WTC11 (cell line): ENCODE measurements around the gene DGCR8. TPM values are rescaled to one million over a fixed set of nuclear protein-coding genes. Genes with fewer than 3 reads are reported as not detected.

Experiments used
- ATAC-seq: fragments of 200-7000 bp; cut with Tn5 transposase; 2 replicates; pipeline ENCODE4 v1.10.0; 2021; ENCODE audit warnings: mild to moderate bottlenecking, moderate library complexity
- CTCF ChIA-PET: fragments of 300-600 bp; sonication (Branson Sonifier 250); formaldehyde crosslinking; loops from one replicate; lab custom pipeline; 2021; ENCODE audit warnings: antibody characterized with exemption; lab: Charles Lee
- POLR2A ChIA-PET: fragments of 350-600 bp; sonication (Branson Sonifier 250); formaldehyde crosslinking; loops from one replicate; lab custom pipeline; 2021; ENCODE audit warnings: antibody characterized with exemption; lab: Charles Lee
- DNase-seq: peaks from one replicate; pipeline ENCODE4 v3.0.0; 2021; ENCODE audit warnings: low spot score
- H3K27ac Mint-ChIP-seq: 2 replicates; pipeline ENCODE4 v1.8.0; 2021; ENCODE audit warnings: mixed read lengths
- H3K27me3 Mint-ChIP-seq: 2 replicates; pipeline ENCODE4 v1.8.0; 2021; ENCODE audit warnings: low read depth, mild to moderate bottlenecking, moderate library complexity, mixed read lengths
- H3K36me3 Mint-ChIP-seq: 2 replicates; pipeline ENCODE4 v1.8.0; 2021; ENCODE audit warnings: mixed read lengths
- H3K4me1 Mint-ChIP-seq: 2 replicates; pipeline ENCODE4 v1.8.0; 2022; ENCODE audit warnings: mixed read lengths
- H3K4me3 Mint-ChIP-seq: 2 replicates; pipeline ENCODE4 v1.8.0; 2021; ENCODE audit warnings: mild to moderate bottlenecking, moderate library complexity, mixed read lengths
- H3K9me3 Mint-ChIP-seq: 2 replicates; pipeline ENCODE4 v1.8.0; 2021; ENCODE audit warnings: mixed read lengths
- CBFB ChIP-seq: sonication (generic); formaldehyde crosslinking; IDR thresholded peaks from 2 replicates; pipeline ENCODE4 v1.8.1; 2022; ENCODE audit warnings: mild to moderate bottlenecking, low read depth, missing genetic modification reagents
- CDX4 ChIP-seq: fragments of 250-450 bp; sonication (Bioruptor Pico); IDR thresholded peaks from 2 replicates; pipeline ENCODE4 v1.9.0; 2021; ENCODE audit warnings: moderate library complexity, mild to moderate bottlenecking, inconsistent platforms, borderline replicate concordance
- EMX1 ChIP-seq: fragments of 250-450 bp; sonication (Bioruptor Pico); IDR thresholded peaks from 2 replicates; pipeline ENCODE4 v1.8.0; 2021; ENCODE audit warnings: mild to moderate bottlenecking
- FOXK1 ChIP-seq: sonication (generic); formaldehyde crosslinking; IDR thresholded peaks from 2 replicates; pipeline ENCODE4 v1.8.0; 2022; ENCODE audit warnings: mild to moderate bottlenecking, moderate library complexity, missing genetic modification reagents
- GTF2I ChIP-seq: fragments of 250-450 bp; sonication (Bioruptor Pico); conservative IDR thresholded peaks from 2 replicates; pipeline ENCODE4 v1.4.0; 2021; ENCODE audit warnings: mild to moderate bottlenecking
- IRF2 ChIP-seq: sonication (generic); formaldehyde crosslinking; IDR thresholded peaks from 2 replicates; pipeline ENCODE4 v1.8.0; 2022; ENCODE audit warnings: low read depth, missing genetic modification reagents, borderline replicate concordance
- KAT7 ChIP-seq: sonication (generic); formaldehyde crosslinking; IDR thresholded peaks from 2 replicates; pipeline ENCODE4 v1.8.1; 2023; ENCODE audit warnings: missing genetic modification reagents, mild to moderate bottlenecking, borderline replicate concordance
- MLX ChIP-seq: sonication (generic); formaldehyde crosslinking; IDR thresholded peaks from 2 replicates; pipeline ENCODE4 v1.8.1; 2023; ENCODE audit warnings: mild to moderate bottlenecking, missing genetic modification reagents, moderate library complexity
- NFE2L1 ChIP-seq: sonication (generic); formaldehyde crosslinking; IDR thresholded peaks from 2 replicates; pipeline ENCODE4 v1.8.1; 2023; ENCODE audit warnings: missing genetic modification reagents
- RELA ChIP-seq: sonication (generic); formaldehyde crosslinking; IDR thresholded peaks from 2 replicates; pipeline ENCODE4 v1.8.1; 2022; ENCODE audit warnings: missing genetic modification reagents, mild to moderate bottlenecking, borderline replicate concordance
- STAT6 ChIP-seq: sonication (generic); formaldehyde crosslinking; conservative IDR thresholded peaks from 2 replicates; pipeline ENCODE4 v1.8.1; 2023; ENCODE audit warnings: mild to moderate bottlenecking, low read depth, missing genetic modification reagents, moderate library complexity
- TEAD1 ChIP-seq: sonication (generic); formaldehyde crosslinking; IDR thresholded peaks from 2 replicates; pipeline ENCODE4 v1.8.0; 2022; ENCODE audit warnings: mild to moderate bottlenecking, missing genetic modification reagents
- USF2 ChIP-seq: sonication (generic); formaldehyde crosslinking; IDR thresholded peaks from 2 replicates; pipeline ENCODE4 v1.8.1; 2023; ENCODE audit warnings: mild to moderate bottlenecking, missing genetic modification reagents, moderate library complexity
- ZMAT4 ChIP-seq: fragments of 250-450 bp; sonication (Bioruptor Pico); IDR thresholded peaks from 2 replicates; pipeline ENCODE4 v1.9.0; 2021; ENCODE audit warnings: mild to moderate bottlenecking
- ZNF317 ChIP-seq: sonication (generic); formaldehyde crosslinking; IDR thresholded peaks from 2 replicates; pipeline ENCODE4 v1.8.1; 2023; ENCODE audit warnings: low read depth, mild to moderate bottlenecking, moderate library complexity, missing genetic modification reagents, borderline replicate concordance
- ZNF416 ChIP-seq: fragments of 250-450 bp; sonication (Bioruptor Pico); IDR thresholded peaks from 2 replicates; pipeline ENCODE4 v1.9.0; 2021; ENCODE audit warnings: mild to moderate bottlenecking, inconsistent platforms
- ZNF423 ChIP-seq: fragments of 250-450 bp; sonication (Bioruptor Pico); IDR thresholded peaks from 2 replicates; pipeline ENCODE4 v2.1.2; 2022; ENCODE audit warnings: mild to moderate bottlenecking, moderate library complexity
- ZNF671 ChIP-seq: fragments of 250-450 bp; sonication (Bioruptor Pico); IDR thresholded peaks from 2 replicates; pipeline ENCODE4 v1.8.0; 2021; ENCODE audit warnings: mild to moderate bottlenecking
- total RNA-seq: library from RNA; stranded (reverse); gene quantifications from 3 replicates; pipeline ENCODE4 v1.2.3, GENCODE V29; 2021
- TF ChIP-seq, protein P1 (sequence below): sonication (generic); formaldehyde crosslinking; IDR thresholded peaks from 2 replicates; pipeline ENCODE4 v1.8.1; 2023; ENCODE audit warnings: mild to moderate bottlenecking, moderate library complexity, missing genetic modification reagents
- TF ChIP-seq, protein P2 (sequence below): sonication (generic); formaldehyde crosslinking; IDR thresholded peaks from 2 replicates; pipeline ENCODE4 v1.8.0; 2022; ENCODE audit warnings: mild to moderate bottlenecking, missing genetic modification reagents

The DGCR8 gene
- total RNA-seq, 1 experiment from 2014 or later = 55.0 TPM

DNA sequence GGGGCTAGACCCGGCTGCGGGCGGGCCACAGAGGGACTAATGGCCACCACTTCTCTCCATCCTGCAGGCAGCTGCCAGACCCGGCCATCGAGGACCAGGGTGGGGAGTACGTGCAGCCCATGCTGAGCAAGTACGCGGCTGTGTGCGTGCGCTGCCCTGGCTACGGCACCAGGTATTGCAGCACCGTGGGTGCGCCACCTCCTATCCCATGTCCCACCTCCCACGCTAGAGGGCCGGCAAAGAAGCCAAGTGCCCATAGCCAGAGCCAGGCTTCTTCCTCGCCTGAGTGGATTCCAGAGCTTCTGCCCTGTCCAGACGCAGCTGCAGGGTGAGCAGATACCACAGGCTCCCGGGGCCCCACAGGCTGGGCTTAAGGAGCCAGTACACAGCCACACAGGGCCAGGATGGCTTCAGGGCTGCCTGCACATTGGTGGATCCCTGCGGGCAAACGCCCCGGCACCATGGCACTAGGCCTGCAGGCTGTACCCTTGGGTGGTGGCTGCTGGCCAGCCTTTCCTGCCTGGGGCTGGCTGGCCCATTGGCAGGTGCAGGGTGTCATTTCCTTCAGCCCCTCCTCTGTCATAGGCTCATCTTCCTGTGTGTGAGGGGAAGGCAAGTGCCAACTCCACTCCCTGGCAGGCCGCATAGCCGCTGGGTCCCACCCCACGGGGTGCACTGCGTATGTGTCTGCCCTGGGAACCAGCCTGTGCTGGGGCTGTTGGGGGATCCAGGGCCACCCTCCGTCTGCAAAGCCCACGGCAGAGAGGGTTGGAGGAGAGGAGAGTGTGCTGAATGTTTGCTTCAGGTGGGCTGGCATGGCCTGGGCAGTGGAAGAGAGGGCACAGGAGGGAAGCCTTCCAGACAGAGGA is 16.5 kb upstream of the DGCR8 start:
- CTCF ChIA-PET = interaction anchor here (0.7 kb wide), 1 partner anchor 11 kb away, joined by 3 read pairs; no protein-coding TSS in a partner anchor
- H3K4me1 Mint-ChIP-seq = no peaks in the 10 kb centered on the region
- H3K9me3 Mint-ChIP-seq = no peaks in the 10 kb centered on the region
- ATAC-seq (peak; percentile 67), DNase-seq (no peak)
- H3K27ac Mint-ChIP-seq = no peak overlapping the region
- POLR2A ChIA-PET = no interaction called here
- no peak for TF ChIP-seq RELA (CRISPR knock-in tag)
- TF ChIP-seq MLX (CRISPR knock-in tag) = no peak
- no peak for TF ChIP-seq STAT6
- no peak for TF ChIP-seq TEAD1
- no peak for TF ChIP-seq ZNF317
- no peak for TF ChIP-seq ZNF671 (CRISPR knock-in tag)
- no peak for TF ChIP-seq CBFB (CRISPR knock-in tag)
- H3K4me3 Mint-ChIP-seq = no peak overlapping the region
- no peaks in the 10 kb centered on the region; the same call in 1 of the 2 replicates for H3K27me3 Mint-ChIP-seq
- H3K36me3 Mint-ChIP-seq = no peaks in the 10 kb centered on the region

DNA sequence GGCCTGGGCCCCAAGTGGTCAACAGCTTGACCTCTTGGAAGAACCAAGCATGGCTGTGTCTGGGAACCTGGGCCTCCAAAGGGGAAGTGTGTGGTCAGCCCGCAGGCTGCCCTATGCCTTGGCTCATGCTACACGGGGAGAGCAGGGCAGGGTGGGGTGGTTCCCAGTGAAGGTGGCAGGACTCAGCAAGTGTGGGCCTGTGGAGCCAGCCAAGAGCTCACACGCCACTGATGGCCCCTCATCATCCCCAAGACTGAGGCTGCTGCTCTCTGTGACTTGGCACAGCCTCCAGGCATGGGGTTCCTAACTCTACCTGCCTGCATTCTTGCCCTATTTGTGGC is 15.9 kb upstream of the DGCR8 start:
- Mint-ChIP-seq H3K9me3 (no peaks in the 10 kb centered on the region), H3K27ac (no peak overlapping the region), H3K4me3 (no peak overlapping the region), H3K4me1 (no peaks in the 10 kb centered on the region), H3K36me3 (no peaks in the 10 kb centered on the region), H3K27me3 (peaks cover 5% of the 10 kb centered on the region)
- TF ChIP-seq KAT7 (CRISPR knock-in tag) (no peak), FOXK1 (CRISPR knock-in tag) (no peak), IRF2 (CRISPR knock-in tag) (no peak), EMX1 (CRISPR knock-in tag) (no peak)
- CTCF ChIA-PET = no interaction called here
- DNase-seq = no peak
- POLR2A ChIA-PET = no interaction called here
- ATAC-seq = no peak

DNA sequence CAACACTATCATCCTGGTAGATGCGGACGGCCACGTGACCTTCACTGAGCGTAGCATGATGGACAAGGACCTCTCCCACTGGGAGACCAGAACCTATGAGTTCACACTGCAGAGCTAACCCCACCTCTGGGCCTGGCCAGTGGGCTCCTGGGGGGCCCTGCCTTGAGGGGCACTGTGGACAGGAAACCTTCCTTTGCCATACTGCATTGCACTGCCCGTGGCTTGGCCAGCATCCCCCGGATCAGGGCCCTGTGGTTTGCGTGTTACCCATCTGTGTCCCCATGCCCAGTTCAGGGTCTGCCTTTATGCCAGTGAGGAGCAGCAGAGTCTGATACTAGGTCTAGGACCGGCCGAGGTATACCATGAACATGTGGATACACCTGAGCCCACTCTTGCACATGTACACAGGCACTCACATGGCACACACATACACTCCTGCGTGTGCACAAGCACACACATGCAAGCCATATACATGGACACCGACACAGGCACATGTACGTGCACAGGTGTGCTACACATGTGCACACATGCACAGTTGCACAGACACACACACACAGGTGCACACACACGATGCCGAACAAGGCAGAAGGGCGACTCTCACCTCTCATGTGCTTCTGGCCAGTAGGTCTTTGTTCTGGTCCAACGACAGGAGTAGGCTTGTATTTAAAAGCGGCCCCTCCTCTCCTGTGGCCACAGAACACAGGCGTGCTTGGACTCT is 15.3 kb upstream of the DGCR8 start:
- ChIA-PET POLR2A (no interaction called here), CTCF (no interaction called here)
- no peak overlapping the region for H3K27ac Mint-ChIP-seq
- peaks cover 9% of the 10 kb centered on the region for H3K27me3 Mint-ChIP-seq
- H3K9me3 Mint-ChIP-seq = no peaks in the 10 kb centered on the region
- DNase-seq (no peak), ATAC-seq (no peak)
- H3K36me3 Mint-ChIP-seq = no peaks in the 10 kb centered on the region
- H3K4me1 Mint-ChIP-seq = no peaks in the 10 kb centered on the region
- H3K4me3 Mint-ChIP-seq = no peak overlapping the region
- TF ChIP-seq, protein P1, sequence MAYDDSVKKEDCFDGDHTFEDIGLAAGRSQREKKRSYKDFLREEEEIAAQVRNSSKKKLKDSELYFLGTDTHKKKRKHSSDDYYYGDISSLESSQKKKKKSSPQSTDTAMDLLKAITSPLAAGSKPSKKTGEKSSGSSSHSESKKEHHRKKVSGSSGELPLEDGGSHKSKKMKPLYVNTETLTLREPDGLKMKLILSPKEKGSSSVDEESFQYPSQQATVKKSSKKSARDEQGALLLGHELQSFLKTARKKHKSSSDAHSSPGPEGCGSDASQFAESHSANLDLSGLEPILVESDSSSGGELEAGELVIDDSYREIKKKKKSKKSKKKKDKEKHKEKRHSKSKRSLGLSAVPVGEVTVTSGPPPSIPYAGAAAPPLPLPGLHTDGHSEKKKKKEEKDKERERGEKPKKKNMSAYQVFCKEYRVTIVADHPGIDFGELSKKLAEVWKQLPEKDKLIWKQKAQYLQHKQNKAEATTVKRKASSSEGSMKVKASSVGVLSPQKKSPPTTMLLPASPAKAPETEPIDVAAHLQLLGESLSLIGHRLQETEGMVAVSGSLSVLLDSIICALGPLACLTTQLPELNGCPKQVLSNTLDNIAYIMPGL (CRISPR knock-in tag) = no peak
- no peak for TF ChIP-seq ZNF423
- no peak for TF ChIP-seq CDX4 (CRISPR knock-in tag)
- no peak for TF ChIP-seq TEAD1
- TF ChIP-seq GTF2I (CRISPR knock-in tag) = no peak
- TF ChIP-seq, protein P2, sequence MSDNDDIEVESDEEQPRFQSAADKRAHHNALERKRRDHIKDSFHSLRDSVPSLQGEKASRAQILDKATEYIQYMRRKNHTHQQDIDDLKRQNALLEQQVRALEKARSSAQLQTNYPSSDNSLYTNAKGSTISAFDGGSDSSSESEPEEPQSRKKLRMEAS = no peak
- no peak for TF ChIP-seq NFE2L1
- TF ChIP-seq ZNF416 (CRISPR knock-in tag) = no peak
- TF ChIP-seq ZNF317 = no peak
- TF ChIP-seq STAT6 = no peak
- no peak for TF ChIP-seq ZMAT4
- TF ChIP-seq ZNF671 (CRISPR knock-in tag) = no peak
- no peak for TF ChIP-seq USF2 (CRISPR knock-in tag)
